Measurements from ENCODE around the gene LRIT3.

Gene LRIT3, protein sequence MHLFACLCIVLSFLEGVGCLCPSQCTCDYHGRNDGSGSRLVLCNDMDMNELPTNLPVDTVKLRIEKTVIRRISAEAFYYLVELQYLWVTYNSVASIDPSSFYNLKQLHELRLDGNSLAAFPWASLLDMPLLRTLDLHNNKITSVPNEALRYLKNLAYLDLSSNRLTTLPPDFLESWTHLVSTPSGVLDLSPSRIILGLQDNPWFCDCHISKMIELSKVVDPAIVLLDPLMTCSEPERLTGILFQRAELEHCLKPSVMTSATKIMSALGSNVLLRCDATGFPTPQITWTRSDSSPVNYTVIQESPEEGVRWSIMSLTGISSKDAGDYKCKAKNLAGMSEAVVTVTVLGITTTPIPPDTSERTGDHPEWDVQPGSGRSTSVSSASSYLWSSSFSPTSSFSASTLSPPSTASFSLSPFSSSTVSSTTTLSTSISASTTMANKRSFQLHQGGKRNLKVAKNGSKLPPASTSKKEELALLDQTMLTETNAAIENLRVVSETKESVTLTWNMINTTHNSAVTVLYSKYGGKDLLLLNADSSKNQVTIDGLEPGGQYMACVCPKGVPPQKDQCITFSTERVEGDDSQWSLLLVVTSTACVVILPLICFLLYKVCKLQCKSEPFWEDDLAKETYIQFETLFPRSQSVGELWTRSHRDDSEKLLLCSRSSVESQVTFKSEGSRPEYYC

DNA sequence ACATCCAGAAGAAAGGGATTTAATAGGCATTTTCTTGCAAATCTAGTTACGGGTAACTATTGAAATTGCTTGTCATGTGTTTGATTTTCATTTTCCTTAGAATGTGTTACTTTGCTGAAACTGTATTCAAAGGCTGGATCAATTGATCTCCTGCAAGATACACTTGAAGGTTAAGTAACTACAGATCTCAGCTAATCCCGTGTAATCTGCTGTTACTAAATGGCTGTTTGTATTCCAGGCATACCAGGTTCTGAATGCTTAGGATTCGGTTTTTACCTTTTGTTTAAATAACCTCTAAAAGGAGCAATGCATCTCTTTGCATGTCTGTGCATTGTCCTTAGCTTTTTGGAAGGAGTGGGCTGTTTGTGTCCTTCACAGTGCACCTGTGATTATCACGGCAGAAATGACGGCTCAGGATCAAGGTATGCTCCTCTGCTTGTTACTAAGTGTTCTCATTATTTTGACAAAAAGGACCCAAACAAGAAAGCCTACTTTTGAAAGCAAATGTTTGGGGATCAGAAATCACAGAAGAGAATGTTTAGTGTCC lies at the start of gene LRIT3:
Gene LRIT3 (plus strand): TSS at position 212 of the 547 bp plus-strand sequence. CDS start 95 bp downstream, at position 307.
- DNase-seq (ENCODE audit: low read depth in 1 of 2, low spot score in 1 of 2), result no peak

DNA sequence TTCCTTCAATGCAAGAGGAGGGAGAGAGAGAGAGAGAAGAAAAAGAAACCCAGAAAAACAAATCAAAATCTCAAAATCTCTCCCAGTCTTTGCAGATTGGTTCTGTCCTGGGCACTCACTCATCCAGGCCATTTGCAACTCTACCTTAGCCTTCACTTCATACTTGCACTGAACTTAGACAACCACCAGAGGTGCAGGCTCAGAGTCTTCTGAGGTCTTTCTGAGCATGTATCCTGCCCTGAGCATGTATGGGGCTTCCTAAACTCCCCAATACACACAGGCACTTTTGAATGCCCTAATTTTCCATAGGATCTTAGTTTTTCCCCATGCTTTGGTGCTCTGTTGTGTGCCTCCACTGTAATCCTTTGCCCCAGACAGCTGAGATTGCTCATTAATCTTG lies 49.0 kb upstream of the LRIT3 start:
- DNase-seq (ENCODE audit: low read depth in 1 of 2, low spot score in 1 of 2), result no peak

DNA sequence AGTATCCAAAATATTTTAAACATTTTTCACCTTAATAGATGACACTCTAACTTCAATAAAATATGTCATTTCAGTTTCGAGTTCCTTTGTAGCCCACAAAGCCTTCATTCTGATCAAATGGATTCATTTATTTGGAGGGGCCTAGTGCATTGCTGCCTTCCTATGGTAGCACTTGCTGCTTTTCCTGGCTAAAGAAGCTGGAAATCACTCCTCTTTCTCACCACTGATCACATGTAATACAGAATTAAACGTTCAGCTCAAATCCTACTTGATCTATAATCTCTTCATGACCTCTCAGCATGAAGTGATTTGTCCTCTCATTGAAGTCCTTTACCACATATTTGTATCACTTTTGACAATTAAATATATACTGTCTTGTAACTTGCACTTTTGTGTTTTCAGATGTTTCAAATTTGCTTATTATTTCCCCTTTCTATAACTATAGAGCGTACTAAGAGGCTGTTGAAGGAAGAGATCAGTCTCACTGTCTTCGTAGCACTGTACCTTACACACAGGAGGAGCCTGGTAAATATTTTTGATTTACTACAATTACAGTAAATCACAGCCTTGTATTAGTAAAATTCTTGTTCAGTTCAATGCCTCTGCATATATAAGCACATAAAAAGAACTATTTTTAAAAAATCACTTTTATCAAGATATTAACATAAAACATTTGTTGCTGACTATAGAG lies 46.7 kb upstream of the LRIT3 start:
- no peak for DNase-seq (ENCODE audit: low read depth in 1 of 2, low spot score in 1 of 2)

DNA sequence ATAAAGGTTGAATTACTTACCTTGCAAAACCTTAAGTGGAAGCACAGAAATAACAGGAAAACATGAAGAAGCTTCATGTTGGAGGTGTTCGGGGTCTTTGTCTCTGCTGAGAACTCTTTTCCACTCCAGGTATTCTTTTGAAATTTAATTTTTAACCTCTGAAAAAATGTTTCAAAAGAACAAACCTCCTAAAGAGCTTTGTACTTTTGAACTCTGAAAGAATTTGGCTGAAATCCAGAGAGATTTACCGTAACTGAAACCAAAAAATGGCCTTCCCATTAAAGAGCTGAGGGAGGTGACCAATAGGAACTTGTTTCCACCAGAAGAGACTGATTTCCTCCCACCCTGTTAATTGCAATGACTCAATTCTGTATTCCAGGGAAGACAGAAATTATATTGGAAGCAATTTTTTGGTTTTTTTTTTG lies 46.0 kb upstream of the LRIT3 start, which contains the start of gene CFI:
Gene CFI (minus strand): TSS at position 105 of the 425 bp plus-strand sequence. CDS start 28 bp downstream, at position 77.
- no peak for DNase-seq (ENCODE audit: low read depth in 1 of 2, low spot score in 1 of 2)

DNA sequence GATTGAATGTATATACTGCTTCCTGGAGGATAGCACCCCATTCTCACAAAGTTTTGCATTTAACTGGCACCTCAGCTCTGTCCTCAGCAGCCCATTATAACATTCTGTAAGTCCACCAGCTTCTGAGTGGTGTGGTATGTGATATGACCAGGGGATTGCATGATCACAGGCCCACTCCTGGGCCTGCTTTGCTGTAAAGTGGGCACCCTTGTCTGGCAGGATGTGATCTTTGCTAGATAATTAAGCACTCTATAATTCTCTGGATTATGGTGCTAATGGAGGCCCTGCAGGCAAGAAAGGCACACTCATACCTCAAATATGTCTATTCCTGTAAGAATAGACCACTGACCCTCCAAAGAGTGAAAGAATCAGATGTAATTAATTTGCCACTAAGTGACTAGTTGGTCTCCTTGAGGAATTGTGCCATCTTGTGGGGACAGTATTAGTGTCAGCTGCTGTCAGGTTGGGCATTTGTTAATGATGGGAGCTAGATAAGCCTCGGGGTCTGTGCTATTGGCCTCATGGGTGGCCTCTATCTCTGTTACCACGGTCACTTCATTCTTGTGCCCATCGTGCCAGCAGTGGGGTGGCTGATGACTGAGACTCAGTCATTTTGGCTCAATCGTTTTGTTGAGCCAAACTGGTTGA lies 43.9 kb upstream of the LRIT3 start:
- no peak for DNase-seq (ENCODE audit: low read depth in 1 of 2, low spot score in 1 of 2)

DNA sequence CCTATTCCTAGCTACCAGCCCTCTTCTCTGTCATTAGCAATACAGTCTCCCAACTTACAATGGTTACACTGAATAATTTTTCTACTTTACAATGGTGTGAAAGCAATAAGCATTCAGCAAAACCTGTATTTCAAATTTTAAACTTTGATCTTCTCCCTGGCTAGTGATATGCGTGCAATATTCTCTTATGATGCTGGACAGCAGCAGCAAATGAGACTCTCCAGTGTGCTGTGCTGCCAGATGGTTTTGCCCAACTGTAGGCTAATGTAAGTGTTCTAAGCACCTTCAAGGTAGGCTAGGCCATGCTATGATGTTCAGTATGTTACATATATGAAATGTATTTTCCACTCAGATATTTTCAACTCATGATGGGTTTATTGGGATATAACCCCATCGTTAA lies 38.3 kb upstream of the LRIT3 start:
- no peak for DNase-seq (ENCODE audit: low read depth in 1 of 2, low spot score in 1 of 2)

DNA sequence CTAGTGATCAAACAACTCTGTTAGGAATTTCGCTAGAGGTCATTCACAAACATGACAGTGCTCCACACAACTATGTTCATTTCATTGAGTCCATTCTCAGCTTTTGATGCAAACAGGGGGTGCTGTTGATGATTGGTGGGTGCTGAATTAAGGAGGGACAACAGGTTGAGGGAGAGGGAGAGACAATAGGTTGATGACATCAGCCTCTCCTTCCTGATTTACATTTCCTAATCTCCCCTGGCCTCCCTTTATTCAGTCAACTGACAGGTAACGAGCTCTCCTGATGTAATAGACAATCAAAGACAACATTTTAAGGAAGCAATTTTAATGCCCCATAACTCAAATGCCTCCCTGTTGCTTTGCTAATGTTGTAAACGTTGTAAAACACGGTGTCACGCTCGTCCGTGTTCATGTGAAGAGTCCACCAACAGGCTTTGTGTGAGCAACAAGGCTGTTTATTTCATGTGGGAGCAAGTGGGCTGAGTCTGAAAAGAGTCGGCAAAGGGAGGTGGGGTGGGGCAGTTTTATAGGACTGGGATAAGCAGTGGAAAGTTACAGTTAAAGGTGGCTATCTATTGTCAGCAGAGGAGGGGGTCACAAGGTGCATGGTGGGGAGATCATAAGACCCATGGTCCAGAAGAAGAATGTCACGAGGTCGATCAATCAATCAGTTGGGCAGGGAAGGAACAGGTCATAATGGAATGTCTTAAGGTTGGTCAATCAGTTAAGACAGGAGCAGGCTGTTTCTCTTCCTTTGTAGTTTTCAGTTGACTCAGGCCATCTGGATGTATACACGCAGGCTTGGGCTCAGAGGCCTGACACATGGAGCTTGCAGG lies 37.1 kb upstream of the LRIT3 start:
- no peak for DNase-seq (ENCODE audit: low read depth in 1 of 2, low spot score in 1 of 2)

DNA sequence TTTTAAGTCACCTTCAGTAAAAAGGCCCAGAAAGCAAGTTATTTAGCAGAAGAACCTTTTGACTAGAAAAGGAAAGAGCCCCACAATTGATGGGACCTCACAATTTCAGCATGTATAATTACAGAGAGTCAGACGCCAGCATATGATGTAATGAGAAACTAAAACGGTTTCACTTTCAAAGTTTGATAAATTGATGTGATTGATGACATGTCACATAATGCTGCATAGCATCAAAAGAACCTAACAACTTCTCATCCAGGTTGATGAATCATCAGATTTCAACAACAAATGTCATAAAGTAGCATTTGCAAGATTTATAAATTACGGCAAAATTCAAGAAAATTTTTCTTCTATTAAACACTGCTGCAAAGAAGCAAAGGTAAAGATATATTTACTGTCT lies 36.2 kb upstream of the LRIT3 start:
- no peak for DNase-seq (ENCODE audit: low read depth in 1 of 2, low spot score in 1 of 2)

DNA sequence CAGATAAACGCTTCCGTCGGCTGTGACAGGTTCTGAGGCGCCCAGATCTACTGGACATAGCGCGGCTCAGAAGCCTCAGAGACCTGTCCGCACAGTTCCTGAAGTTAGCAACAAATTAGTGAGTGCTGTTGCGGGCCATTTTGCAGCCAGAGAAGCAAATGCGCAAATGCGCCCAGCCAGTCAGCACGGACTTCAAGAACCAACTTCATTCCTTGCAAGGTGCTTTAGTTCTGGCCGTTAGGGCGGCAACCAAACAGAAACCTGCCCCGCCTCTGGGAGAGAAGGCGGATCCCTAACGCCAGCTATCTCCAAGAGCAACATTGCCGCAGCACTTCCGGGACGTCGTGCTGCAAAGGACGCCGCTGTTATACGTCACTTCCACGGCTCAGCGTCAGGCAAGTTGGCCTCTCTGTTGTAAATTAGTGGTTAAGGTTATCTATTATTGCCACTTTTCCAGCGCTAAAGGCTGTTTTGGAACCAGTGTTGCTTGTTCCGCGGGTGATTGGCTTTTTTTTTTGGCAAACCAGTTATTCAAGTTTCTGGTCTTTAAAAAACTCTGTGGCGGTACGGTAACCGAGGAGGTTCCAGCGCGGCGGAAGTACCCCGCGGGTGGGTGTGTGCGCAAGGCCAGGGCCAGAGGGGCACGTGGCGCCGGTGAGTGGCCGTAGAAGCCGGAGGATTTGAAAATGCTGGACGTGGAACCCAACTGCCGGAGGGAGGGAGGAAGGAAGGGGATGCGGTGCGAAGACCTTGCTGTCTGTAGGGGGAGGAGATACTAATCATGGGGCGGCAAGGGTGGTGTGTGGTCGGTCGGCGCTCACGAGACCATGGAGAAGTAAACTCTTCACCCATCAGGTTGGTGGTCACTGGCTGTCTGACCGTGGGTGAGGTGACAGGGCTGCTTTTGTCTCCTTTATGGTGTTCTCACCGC lies 32.5 kb upstream of the LRIT3 start, which contains the start of gene GAR1:
Gene GAR1 (plus strand): TSS at position 612 of the 931 bp plus-strand sequence. CDS start 403 bp downstream, outside the sequence.
- DNase-seq (ENCODE audit: low read depth in 1 of 2, low spot score in 1 of 2), result peak; percentile 66 to 77

DNA sequence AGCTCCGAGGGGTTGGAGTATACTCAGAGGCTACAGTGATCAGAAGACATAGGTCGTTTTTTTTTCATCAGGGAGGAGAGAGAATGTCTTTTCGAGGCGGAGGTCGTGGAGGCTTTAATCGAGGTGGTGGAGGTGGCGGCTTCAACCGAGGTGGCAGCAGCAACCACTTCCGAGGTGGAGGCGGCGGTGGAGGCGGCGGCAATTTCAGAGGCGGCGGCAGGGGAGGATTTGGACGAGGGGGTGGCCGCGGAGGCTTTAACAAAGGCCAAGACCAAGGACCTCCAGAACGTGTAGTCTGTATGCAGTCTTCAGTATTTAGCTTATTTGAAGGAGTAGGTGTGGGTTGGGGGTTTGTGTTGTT lies 31.8 kb upstream of the LRIT3 start:
- peak; percentile 14 to 15 for DNase-seq (ENCODE audit: low read depth in 1 of 2, low spot score in 1 of 2)

DNA sequence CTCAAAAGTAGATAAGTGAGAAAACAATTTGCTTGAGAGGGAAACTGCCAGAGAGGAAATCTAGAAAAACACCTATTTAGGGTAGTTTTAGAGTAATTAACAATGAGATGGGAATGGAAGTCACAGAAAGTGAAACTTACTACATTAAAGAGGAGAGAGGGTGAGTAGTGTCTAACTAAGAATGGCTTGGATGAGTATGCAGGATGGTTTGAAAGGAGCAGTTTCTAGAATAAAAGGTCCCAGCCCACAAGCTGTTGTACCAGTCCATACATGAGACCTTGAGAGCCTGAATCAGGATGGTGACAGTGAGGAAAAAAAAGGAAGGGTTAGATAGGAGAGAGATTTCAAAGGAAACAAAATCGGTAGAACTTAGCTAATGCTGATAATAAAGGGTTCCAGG lies 31.0 kb upstream of the LRIT3 start:
- DNase-seq (ENCODE audit: low read depth in 1 of 2, low spot score in 1 of 2), result no peak

DNA sequence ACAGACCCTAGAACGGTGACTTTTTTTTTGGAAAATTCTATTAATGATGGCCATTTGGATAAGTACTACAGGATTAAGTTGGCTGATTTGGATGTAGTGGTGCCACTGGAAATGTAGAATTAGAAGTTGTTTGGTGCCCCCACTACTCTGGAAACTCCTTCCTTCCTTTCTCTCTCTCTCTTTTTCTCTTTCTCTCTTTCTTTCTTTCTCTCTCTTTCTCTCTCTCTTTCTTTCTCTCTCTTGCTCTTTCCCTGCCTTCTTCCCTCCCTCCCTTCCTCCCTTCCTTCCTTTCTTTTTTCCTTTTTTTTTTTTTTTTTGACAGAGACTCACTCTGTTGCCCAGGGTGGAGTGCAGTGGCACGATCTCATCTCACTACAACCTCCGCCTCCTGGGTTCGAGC lies 29.6 kb upstream of the LRIT3 start:
- no peak for DNase-seq (ENCODE audit: low read depth in 1 of 2, low spot score in 1 of 2)

DNA sequence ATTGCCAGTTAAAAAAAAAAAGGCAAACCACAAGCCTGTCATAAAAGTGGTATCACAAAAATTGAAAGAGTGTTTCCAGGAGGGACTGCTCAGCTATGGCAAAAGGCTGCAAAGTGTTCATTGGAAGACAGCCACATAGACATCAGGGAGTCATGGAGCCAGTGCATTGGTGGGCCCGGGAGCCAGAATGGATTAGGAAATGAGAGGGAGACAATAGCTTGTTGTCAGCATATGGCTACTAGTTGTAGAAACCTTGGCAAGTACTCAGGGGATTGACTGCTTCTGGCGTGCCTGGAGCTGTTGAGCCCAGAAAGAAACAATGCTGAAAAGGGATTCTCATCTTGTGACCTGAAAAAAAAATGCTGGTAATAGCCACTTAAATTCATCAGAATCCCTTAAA lies 27.3 kb upstream of the LRIT3 start:
- no peak for DNase-seq (ENCODE audit: low read depth in 1 of 2, low spot score in 1 of 2)

DNA sequence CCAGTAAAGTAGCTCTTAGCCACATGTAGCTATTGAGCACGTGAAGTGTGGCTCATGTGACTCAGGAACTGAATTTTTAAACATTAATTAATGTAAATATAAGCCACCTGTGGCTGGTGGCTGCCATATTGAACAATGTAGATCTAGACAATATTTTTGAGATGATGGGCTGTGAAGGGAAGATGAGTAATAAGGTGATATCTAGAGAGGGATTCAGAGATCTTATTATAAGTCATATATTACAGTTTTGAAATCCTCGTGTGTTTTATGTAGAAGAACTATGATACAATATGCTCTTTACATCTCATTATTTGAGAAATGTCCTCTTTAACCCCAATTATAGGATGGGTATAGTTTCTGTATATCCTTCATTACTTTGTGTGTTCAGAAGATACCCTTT lies 26.7 kb upstream of the LRIT3 start:
- no peak for DNase-seq (ENCODE audit: low read depth in 1 of 2, low spot score in 1 of 2)

DNA sequence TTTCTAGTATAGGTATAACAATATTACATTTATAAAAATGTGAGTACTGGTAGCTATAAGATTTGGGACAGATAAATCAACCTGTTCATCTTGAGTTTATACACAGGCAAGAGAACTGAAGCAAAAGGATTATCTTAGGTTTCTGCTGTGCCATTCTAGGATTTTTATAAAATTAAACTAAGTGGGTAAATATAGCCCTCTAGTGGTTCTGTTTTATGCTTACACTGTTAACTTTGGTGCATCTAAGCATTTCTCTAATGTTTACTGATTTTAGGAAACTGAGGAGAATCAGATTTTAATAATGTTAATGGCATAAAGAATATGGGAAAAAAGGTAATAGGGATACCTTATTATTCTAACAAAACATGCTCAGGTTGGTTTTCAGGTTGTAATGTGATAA lies 21.2 kb upstream of the LRIT3 start:
- no peak for DNase-seq (ENCODE audit: low read depth in 1 of 2, low spot score in 1 of 2)

DNA sequence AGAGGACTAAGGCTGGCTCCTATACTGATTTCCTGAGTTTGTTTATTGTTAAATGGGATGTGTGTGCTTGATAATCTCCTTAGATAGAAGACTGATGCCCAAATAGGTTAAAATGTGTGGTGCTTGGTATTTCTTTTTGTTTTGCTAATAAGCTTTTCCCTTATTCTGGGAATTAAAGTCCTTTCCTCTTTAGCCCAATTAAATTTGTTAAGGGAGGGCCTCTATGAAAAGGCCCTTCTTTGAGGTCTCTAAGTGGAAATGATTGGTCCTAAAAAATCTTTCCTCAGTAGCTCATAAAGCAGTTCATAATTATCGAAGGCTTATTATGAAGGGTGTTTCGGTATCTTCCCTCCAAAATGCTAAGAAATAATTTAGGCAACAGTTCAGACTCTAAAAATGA lies 20.2 kb upstream of the LRIT3 start, which contains the start of gene RRH:
Gene RRH (plus strand): TSS at position 301 of the 400 bp plus-strand sequence. CDS start 56 bp downstream, at position 357.
- no peak for DNase-seq (ENCODE audit: low read depth in 1 of 2, low spot score in 1 of 2)

DNA sequence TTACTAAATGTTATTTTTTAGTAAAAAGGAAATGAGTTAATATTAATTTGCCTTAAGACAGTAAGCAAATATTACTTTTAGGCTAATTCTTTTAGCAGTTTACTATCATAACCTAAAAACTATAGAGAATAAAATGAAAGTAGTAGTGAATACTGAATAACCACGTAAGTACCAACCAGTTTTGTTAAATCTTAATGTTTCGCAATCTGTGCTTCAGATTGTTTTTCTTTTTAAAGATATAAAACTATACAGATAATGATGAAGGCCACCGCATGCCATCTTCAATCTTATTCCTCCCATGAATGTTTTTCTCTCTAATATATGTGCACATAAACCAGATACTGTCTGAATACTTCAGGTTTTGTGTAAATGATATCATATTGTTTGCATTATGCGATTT lies 14.2 kb upstream of the LRIT3 start:
- no peak for DNase-seq (ENCODE audit: low read depth in 1 of 2, low spot score in 1 of 2)

DNA sequence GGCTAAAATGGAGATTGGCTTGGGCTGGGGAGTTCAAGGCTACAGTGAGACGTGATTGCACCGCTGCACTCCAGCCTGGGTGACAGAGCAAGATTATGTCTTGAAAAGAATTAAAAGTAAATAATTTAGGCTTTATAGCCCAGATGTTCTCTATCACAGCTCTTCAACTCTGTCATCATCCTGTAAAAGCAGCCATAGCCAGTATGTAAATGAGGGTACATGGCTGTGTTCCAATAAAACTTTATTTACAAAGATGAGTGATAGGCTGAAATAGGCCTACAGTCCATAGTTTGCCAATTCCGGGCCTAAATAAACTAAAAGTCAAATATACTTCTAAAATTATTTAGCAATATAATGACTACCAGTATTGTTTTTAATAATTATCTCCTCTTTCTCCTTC lies 10.9 kb upstream of the LRIT3 start:
- DNase-seq (ENCODE audit: low read depth in 1 of 2, low spot score in 1 of 2), result no peak
